Measurements from ENCODE around the gene TNNT3. TPM values are rescaled to one million over a fixed set of nuclear protein-coding genes. Genes with fewer than 3 reads are reported as not detected.
"Not testable (repeated sequence)": the region's sequence is repeated elsewhere in the genome, so short reads cannot be mapped to it uniquely, and the experiment has no call there.

The TNNT3 gene
- total RNA-seq, 3 donors from 2014 or later: not detected

- no peaks in the 10 kb centered on the region for H3K36me3 Mint-ChIP-seq (ENCODE audit: insufficient read depth)
- H3K4me1 Mint-ChIP-seq (ENCODE audit: low read depth): peaks cover 7% of the 10 kb centered on the region
- DNase-seq (no peak), ATAC-seq (no peak)
- H3K4me3 Mint-ChIP-seq: no peak overlapping the region
- no peaks in the 10 kb centered on the region for H3K27me3 Mint-ChIP-seq (ENCODE audit: low read depth)
- H3K9me3 Mint-ChIP-seq: no peaks in the 10 kb centered on the region
These were observed 19.0 kb downstream of the TNNT3 start for GRCh38 chr11:1938343-1939005.

- H3K4me3 Mint-ChIP-seq: no peak overlapping the region
- H3K27me3 Mint-ChIP-seq (ENCODE audit: low read depth): no peaks in the 10 kb centered on the region
- ATAC-seq (no peak), DNase-seq (no peak)
- H3K36me3 Mint-ChIP-seq (ENCODE audit: insufficient read depth): no peaks in the 10 kb centered on the region
- H3K9me3 Mint-ChIP-seq: no peaks in the 10 kb centered on the region
- H3K4me1 Mint-ChIP-seq (ENCODE audit: low read depth): peaks cover 7% of the 10 kb centered on the region
These were observed 19.6 kb downstream of the TNNT3 start for GRCh38 chr11:1939006-1939625.

- not testable (repeated sequence) for H3K36me3 Mint-ChIP-seq (ENCODE audit: insufficient read depth); H3K4me1 Mint-ChIP-seq (ENCODE audit: low read depth); ATAC-seq; H3K9me3 Mint-ChIP-seq; H3K4me3 Mint-ChIP-seq; DNase-seq; H3K27me3 Mint-ChIP-seq (ENCODE audit: low read depth)
These were observed 20.3 kb downstream of the TNNT3 start for GRCh38 chr11:1939788-1940187.

GRCh38 chr11:1942558-1943260 is 23.2 kb downstream of the TNNT3 start:
- H3K36me3 Mint-ChIP-seq (ENCODE audit: insufficient read depth): no peaks in the 10 kb centered on the region
- H3K27me3 Mint-ChIP-seq (ENCODE audit: low read depth): no peaks in the 10 kb centered on the region
- H3K9me3 Mint-ChIP-seq: no peaks in the 10 kb centered on the region
- DNase-seq (no peak), ATAC-seq (no peak)
- no peak overlapping the region for H3K4me3 Mint-ChIP-seq
- H3K4me1 Mint-ChIP-seq (ENCODE audit: low read depth): peaks cover 7% of the 10 kb centered on the region

- no peaks in the 10 kb centered on the region for H3K36me3 Mint-ChIP-seq (ENCODE audit: insufficient read depth)
- H3K4me1 Mint-ChIP-seq (ENCODE audit: low read depth): peaks cover 7% of the 10 kb centered on the region
- no peaks in the 10 kb centered on the region for H3K9me3 Mint-ChIP-seq
- no peak overlapping the region for H3K4me3 Mint-ChIP-seq
- ATAC-seq: no peak
- no peaks in the 10 kb centered on the region for H3K27me3 Mint-ChIP-seq (ENCODE audit: low read depth)
- DNase-seq: no peak
These were observed 24.1 kb downstream of the TNNT3 start for GRCh38 chr11:1943576-1943975.

GRCh38 chr11:1943977-1944376 is 24.5 kb downstream of the TNNT3 start:
- H3K9me3 Mint-ChIP-seq: no peaks in the 10 kb centered on the region
- no peak for ATAC-seq
- no peak overlapping the region for H3K4me3 Mint-ChIP-seq
- no peaks in the 10 kb centered on the region for H3K36me3 Mint-ChIP-seq (ENCODE audit: insufficient read depth)
- DNase-seq: no peak
- H3K4me1 Mint-ChIP-seq (ENCODE audit: low read depth): peaks cover 6% of the 10 kb centered on the region
- no peaks in the 10 kb centered on the region for H3K27me3 Mint-ChIP-seq (ENCODE audit: low read depth)

GRCh38 chr11:1946812-1947484 is 27.4 kb downstream of the TNNT3 start, which contains the start of gene MRPL23:
Gene MRPL23 (plus strand): TSS chr11:1947332. CDS start chr11:1947363, 31 bp downstream.
- no peaks in the 10 kb centered on the region for H3K9me3 Mint-ChIP-seq
- H3K36me3 Mint-ChIP-seq (ENCODE audit: insufficient read depth): no peaks in the 10 kb centered on the region
- H3K4me3 Mint-ChIP-seq: no peak within 1 kb of the TSS
- no peaks in the 10 kb centered on the region for H3K27me3 Mint-ChIP-seq (ENCODE audit: low read depth)
- ATAC-seq (peak; percentile 82 to 90), DNase-seq (no peak)
- H3K4me1 Mint-ChIP-seq (ENCODE audit: low read depth): no peaks in the 10 kb centered on the region

- H3K9me3 Mint-ChIP-seq: no peaks in the 10 kb centered on the region
- H3K36me3 Mint-ChIP-seq (ENCODE audit: insufficient read depth): no peaks in the 10 kb centered on the region
- no peak overlapping the region for H3K4me3 Mint-ChIP-seq
- no peak for DNase-seq
- H3K27me3 Mint-ChIP-seq (ENCODE audit: low read depth): no peaks in the 10 kb centered on the region
- no peaks in the 10 kb centered on the region for H3K4me1 Mint-ChIP-seq (ENCODE audit: low read depth)
- peak; percentile 45 to 58 for ATAC-seq
These were observed 28.2 kb downstream of the TNNT3 start for GRCh38 chr11:1947592-1948237.

GRCh38 chr11:1948389-1948788 is 28.9 kb downstream of the TNNT3 start:
- Mint-ChIP-seq H3K4me1 (ENCODE audit: low read depth) (no peaks in the 10 kb centered on the region), H3K4me3 (peak overlapping the region; percentile 31), H3K36me3 (ENCODE audit: insufficient read depth) (no peaks in the 10 kb centered on the region), H3K9me3 (no peaks in the 10 kb centered on the region), H3K27me3 (ENCODE audit: low read depth) (no peaks in the 10 kb centered on the region)
- ATAC-seq (no peak), DNase-seq (no peak)

- H3K4me3 Mint-ChIP-seq: no peak overlapping the region
- H3K4me1 Mint-ChIP-seq (ENCODE audit: low read depth): no peaks in the 10 kb centered on the region
- no peaks in the 10 kb centered on the region for H3K27me3 Mint-ChIP-seq (ENCODE audit: low read depth)
- DNase-seq (no peak), ATAC-seq (no peak)
- no peaks in the 10 kb centered on the region for H3K36me3 Mint-ChIP-seq (ENCODE audit: insufficient read depth)
- no peaks in the 10 kb centered on the region for H3K9me3 Mint-ChIP-seq
These were observed 29.8 kb downstream of the TNNT3 start for GRCh38 chr11:1949302-1949701.

- no peaks in the 10 kb centered on the region for H3K4me1 Mint-ChIP-seq (ENCODE audit: low read depth)
- ATAC-seq (no peak), DNase-seq (no peak)
- no peaks in the 10 kb centered on the region for H3K27me3 Mint-ChIP-seq (ENCODE audit: low read depth)
- H3K4me3 Mint-ChIP-seq: no peak overlapping the region
- H3K36me3 Mint-ChIP-seq (ENCODE audit: insufficient read depth): no peaks in the 10 kb centered on the region
- H3K9me3 Mint-ChIP-seq: no peaks in the 10 kb centered on the region
These were observed 30.4 kb downstream of the TNNT3 start for GRCh38 chr11:1949922-1950321.

GRCh38 chr11:1952806-1953482 is 33.4 kb downstream of the TNNT3 start:
- Mint-ChIP-seq H3K27me3 (ENCODE audit: low read depth) (no peaks in the 10 kb centered on the region), H3K4me3 (no peak overlapping the region), H3K9me3 (no peaks in the 10 kb centered on the region), H3K36me3 (ENCODE audit: insufficient read depth) (no peaks in the 10 kb centered on the region), H3K4me1 (ENCODE audit: low read depth) (no peaks in the 10 kb centered on the region)
- no peak for DNase-seq
- no peak for ATAC-seq

- no peaks in the 10 kb centered on the region for H3K9me3 Mint-ChIP-seq
- no peak for DNase-seq
- ATAC-seq: peak; percentile 74 to 79
- H3K27me3 Mint-ChIP-seq (ENCODE audit: low read depth): no peaks in the 10 kb centered on the region
- H3K4me3 Mint-ChIP-seq: no peak overlapping the region
- H3K36me3 Mint-ChIP-seq (ENCODE audit: insufficient read depth): no peaks in the 10 kb centered on the region
- no peaks in the 10 kb centered on the region for H3K4me1 Mint-ChIP-seq (ENCODE audit: low read depth)
These were observed 34.2 kb downstream of the TNNT3 start for GRCh38 chr11:1953489-1954266.
